ENCODE measurements around the gene CFAP74. TPM values are rescaled to one million over a fixed set of nuclear protein-coding genes. Genes with fewer than 3 reads are reported as not detected.

The CFAP74 gene
- not detected in 2 replicates for total RNA-seq

DNA sequence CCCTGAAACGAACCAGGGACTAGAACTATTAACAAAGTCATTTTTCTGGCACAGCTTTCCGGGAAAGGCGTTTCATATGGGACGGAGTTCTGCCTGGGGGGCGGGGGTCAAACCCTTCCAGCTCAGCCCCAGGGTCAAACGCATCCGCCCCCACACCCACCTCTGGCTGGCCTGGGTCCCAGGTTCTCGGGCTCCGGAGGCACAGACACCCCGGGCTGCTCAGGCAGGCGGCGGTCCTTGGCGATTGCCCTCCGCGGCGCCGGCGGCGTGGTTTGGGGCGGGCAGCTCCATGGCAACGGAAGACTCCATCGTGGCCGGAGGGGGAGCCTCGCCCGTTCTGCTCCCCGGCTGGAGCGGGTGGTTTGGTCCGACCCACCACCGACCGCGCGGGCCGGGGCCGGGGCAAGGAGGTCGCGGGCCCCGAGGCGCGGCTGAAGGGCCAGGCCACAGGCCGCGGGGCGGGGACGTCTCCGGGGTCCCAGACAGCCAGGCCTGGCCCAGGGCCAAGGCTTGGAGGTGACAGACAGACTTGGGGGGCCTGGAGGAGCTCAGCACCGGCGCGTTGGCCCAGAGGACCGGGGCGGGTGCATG is at the start of gene CFAP74:
Gene CFAP74, minus strand, starts transcription at position 246 of the 591 bp plus-strand sequence. CDS start 12,830 bp downstream, outside the sequence.

GRCh38 chr1:2049718-2050431 is 46.3 kb upstream of the CFAP74 start, which contains the start of gene PRKCZ:
Gene PRKCZ (plus strand): TSS chr1:2050411. CDS start chr1:2050631, 220 bp downstream.

DNA sequence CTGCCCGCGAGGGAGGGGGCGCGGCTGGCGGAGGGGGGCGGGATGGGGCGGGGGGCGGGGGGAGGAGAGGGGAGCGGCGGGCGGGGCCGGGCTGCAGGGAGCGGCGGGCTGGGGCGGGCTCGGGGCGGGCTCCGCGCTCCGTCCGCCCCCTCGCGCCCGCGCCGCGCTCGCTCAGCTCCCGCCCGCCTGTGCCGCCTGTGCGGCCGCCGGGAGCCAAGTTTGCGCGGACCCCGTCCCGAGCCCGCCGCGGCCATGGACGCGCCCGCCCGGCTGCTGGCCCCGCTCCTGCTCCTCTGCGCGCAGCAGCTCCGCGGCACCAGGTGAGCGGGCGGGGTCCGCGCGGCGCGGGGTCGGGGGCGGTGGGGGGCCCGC is 15.6 kb upstream of the CFAP74 start, which contains the start of gene GABRD:
Gene GABRD, plus strand, starts transcription at position 174 of the 372 bp plus-strand sequence. Its CDS starts 79 bp downstream, at position 253.

GRCh38 chr1:1918901-1919303 is 84.7 kb downstream of the CFAP74 start, which contains the start of gene TMEM52:
Gene TMEM52 (minus strand): TSS chr1:1919279. CDS start chr1:1919265, 14 bp downstream.

GRCh38 chr1:1914971-1915692 is 88.5 kb downstream of the CFAP74 start, which contains the start of gene CALML6:
Gene CALML6 (plus strand): TSS chr1:1915260. CDS start chr1:1915281, 21 bp downstream.

DNA sequence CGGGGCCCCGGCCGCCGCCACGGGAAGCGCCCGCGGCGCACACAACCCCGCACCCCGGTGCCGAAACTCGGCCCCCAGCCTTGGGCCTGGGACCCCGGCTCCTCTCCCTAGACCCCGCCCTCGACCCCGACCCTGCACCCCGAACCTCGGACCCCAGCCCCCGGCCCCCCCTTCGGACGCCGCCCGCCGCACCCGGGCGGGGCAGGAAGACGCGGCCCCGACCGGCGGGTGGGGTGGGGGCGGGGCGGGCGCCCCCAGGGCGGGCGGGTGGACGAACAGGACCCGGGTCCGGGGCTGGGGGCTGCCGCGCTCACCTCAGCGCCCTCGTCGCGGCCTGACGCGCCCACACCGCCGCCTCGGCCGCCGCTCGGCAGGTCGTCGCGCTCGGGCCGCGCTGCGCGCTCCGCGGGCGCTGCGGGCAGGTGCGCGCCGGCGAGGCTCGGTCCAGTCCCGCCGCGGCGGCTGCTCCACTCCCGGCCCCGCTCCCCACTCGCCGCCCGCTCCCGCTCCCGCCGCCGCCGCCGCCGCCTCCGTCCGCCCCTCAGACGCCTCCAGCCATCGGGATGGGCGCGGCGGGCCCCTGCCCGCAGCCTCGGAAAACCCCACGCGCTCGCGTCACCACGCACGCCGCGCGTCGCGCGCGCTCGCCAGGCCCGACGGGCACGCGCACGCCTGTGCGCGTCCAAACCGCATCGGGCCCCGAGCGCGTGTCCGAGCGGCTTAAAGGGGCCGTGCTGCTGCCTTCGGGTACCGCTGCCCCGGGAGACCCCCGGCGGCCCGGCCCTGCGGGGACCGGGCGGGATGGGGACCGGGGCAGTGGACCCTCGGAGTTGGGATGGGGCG is 112.9 kb downstream of the CFAP74 start, which contains the start of gene GNB1:
Gene GNB1, minus strand, starts transcription at position 582 of the 843 bp plus-strand sequence. CDS start 65,634 bp downstream, outside the sequence.

Other genes starting within 250 kb of the CFAP74 start
- gene NADK, start 225.3 kb downstream of the CFAP74 start, total RNA-seq = 39.5 and 47.7 TPM in 2 replicates
- 90.7 and 91.3 TPM in 2 replicates for gene GNB1, start 112.7 kb downstream of the CFAP74 start, total RNA-seq
- 0.22 and 0.26 TPM in 2 replicates for gene CALML6, start 88.5 kb downstream of the CFAP74 start, total RNA-seq
- gene TMEM52, start 84.5 kb downstream of the CFAP74 start, total RNA-seq = 0.39 TPM in 1 of 2 replicates, not detected in the other
- not detected in 2 replicates for gene GABRD, start 15.6 kb upstream of the CFAP74 start, total RNA-seq
- gene PRKCZ, start 46.6 kb upstream of the CFAP74 start, total RNA-seq = 5.8 and 6.1 TPM in 2 replicates
- gene FAAP20, start 191.0 kb upstream of the CFAP74 start, total RNA-seq = 16.6 and 17.9 TPM in 2 replicates
- gene SKI, start 224.5 kb upstream of the CFAP74 start, total RNA-seq = 34.9 and 40.9 TPM in 2 replicates